ENCODE results near the gene ZDHHC5.

Gene ZDHHC5

DNA sequence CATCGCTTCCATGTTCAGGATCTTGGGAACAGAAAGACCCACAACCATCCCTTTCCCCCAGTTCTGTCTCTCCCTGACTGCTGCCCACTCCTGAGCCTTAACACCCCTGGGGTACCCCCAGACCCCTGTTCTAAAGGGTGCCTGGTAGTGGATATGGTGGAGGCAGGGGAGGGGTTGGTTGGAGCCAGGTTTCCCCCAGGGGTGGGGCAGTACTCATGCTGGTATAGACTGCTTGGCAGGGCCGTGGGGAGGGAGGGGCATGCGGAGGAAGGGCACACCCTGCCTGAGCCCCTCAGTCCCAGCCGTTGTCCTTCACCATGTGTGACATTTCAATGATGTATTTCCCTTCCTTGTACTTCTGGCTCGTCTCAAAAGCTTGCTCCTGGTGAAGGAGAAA lies 22.2 kb upstream of the ZDHHC5 start:
- Histone ChIP-seq H3K14ac (ENCODE audit: low read length) (no peak overlapping the region), H2AFZ (ENCODE audit: insufficient read depth, low read length, poor library complexity) (no peak overlapping the region), H3K79me2 (ENCODE audit: control insufficient read depth, insufficient read depth, low read length, poor library complexity) (peaks cover 4% of the 10 kb centered on the region), H3K4me1 (ENCODE audit: control insufficient read depth in 1 of 2, insufficient read depth in 2 of 2, low read length in 2 of 2) (peaks cover 41% of the 10 kb centered on the region in 2 experiments), H4K8ac (ENCODE audit: low read depth, low read length) (no peak overlapping the region), H3K4me2 (ENCODE audit: low read length) (no peak overlapping the region), H3K4me3 (ENCODE audit: low read depth, low read length) (no peak overlapping the region), H3K36me3 (ENCODE audit: control insufficient read depth in 1 of 2, insufficient read depth in 2 of 2, low read length in 2 of 2) (peaks cover 8% of the 10 kb centered on the region in 2 experiments), H2BK12ac (ENCODE audit: low read length) (no peak overlapping the region), H3K27me3 (ENCODE audit: insufficient read depth, low read length) (no peaks in the 10 kb centered on the region), H3K4ac (ENCODE audit: low read depth, low read length) (no peak overlapping the region), H3K18ac (ENCODE audit: low read length) (no peak overlapping the region), H2AK5ac (ENCODE audit: low read length) (no peak overlapping the region), H4K91ac (ENCODE audit: low read depth, low read length) (no peak overlapping the region), H2BK5ac (ENCODE audit: low read depth, low read length, poor library complexity) (no peak overlapping the region), H2BK120ac (ENCODE audit: insufficient read depth, low read length, poor library complexity) (no peak overlapping the region), H4K12ac (ENCODE audit: low read depth, low read length) (no peak overlapping the region), H3K23ac (ENCODE audit: low read length) (no peak overlapping the region), H3K9me3 (ENCODE audit: insufficient read depth, low read depth, low read length) (no peaks in the 10 kb centered on the region), H3K27ac (ENCODE audit: low read depth, low read length) (no peak overlapping the region), H3K9ac (ENCODE audit: low read length) (no peak overlapping the region), H3K79me1 (ENCODE audit: low read length) (peaks cover 2% of the 10 kb centered on the region)
- no CpG with 5 or more reads among the region's 5 CpGs for WGBS (ENCODE audit: extremely low coverage, insufficient coverage, insufficient read length)
- no peak for DNase-seq

DNA sequence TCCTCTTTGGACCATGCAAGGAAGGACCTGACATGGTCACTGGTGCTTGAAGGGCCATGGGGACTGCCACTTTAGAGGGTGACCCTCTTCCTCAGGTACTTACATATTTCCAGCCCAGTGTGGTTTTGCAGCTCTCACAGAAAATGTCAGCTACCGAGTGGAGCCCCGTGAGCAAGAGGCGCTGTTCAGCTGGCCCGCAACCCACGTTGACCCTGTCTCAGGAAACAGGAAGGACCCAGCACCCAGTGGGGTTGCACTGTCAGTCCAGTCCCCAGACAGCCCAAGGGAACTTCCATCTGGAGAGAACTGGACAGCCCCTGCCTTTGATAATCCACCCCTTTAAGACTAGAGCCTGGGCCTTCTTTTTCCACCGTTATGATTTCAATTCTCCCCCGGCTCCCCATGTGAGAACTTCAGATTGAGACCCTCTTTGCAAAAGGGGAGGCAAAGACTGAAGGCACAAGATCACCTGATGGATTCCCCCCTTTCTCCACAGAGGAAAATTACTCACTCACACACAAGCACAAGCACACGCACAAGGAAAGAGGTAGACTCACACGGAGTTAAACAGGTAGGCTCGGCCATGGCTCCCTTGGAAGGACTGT lies 21.6 kb upstream of the ZDHHC5 start:
- Histone ChIP-seq H4K91ac (ENCODE audit: low read depth, low read length) (no peak overlapping the region), H2BK120ac (ENCODE audit: insufficient read depth, low read length, poor library complexity) (no peak overlapping the region), H4K8ac (ENCODE audit: low read depth, low read length) (no peak overlapping the region), H2BK12ac (ENCODE audit: low read length) (no peak overlapping the region), H2AK5ac (ENCODE audit: low read length) (no peak overlapping the region), H3K27me3 (ENCODE audit: insufficient read depth, low read length) (no peaks in the 10 kb centered on the region), H3K27ac (ENCODE audit: low read depth, low read length) (no peak overlapping the region), H4K12ac (ENCODE audit: low read depth, low read length) (no peak overlapping the region), H2BK5ac (ENCODE audit: low read depth, low read length, poor library complexity) (no peak overlapping the region), H3K4me2 (ENCODE audit: low read length) (no peak overlapping the region), H3K4me1 (ENCODE audit: control insufficient read depth in 1 of 2, insufficient read depth in 2 of 2, low read length in 2 of 2) (peaks cover 35 to 36% of the 10 kb centered on the region in 2 experiments), H3K14ac (ENCODE audit: low read length) (no peak overlapping the region), H3K36me3 (ENCODE audit: control insufficient read depth in 1 of 2, insufficient read depth in 2 of 2, low read length in 2 of 2) (peaks cover 3 to 4% of the 10 kb centered on the region in 2 experiments), H2AFZ (ENCODE audit: insufficient read depth, low read length, poor library complexity) (no peak overlapping the region), H3K4ac (ENCODE audit: low read depth, low read length) (no peak overlapping the region), H3K4me3 (ENCODE audit: low read depth, low read length) (no peak overlapping the region), H3K18ac (ENCODE audit: low read length) (no peak overlapping the region), H3K9ac (ENCODE audit: low read length) (no peak overlapping the region), H3K23ac (ENCODE audit: low read length) (no peak overlapping the region), H3K9me3 (ENCODE audit: insufficient read depth, low read depth, low read length) (no peaks in the 10 kb centered on the region), H3K79me2 (ENCODE audit: control insufficient read depth, insufficient read depth, low read length, poor library complexity) (no peaks in the 10 kb centered on the region), H3K79me1 (ENCODE audit: low read length) (peaks cover 2% of the 10 kb centered on the region)
- no CpG with 5 or more reads among the region's 10 CpGs for WGBS (ENCODE audit: extremely low coverage, insufficient coverage, insufficient read length)
- DNase-seq: no peak

DNA sequence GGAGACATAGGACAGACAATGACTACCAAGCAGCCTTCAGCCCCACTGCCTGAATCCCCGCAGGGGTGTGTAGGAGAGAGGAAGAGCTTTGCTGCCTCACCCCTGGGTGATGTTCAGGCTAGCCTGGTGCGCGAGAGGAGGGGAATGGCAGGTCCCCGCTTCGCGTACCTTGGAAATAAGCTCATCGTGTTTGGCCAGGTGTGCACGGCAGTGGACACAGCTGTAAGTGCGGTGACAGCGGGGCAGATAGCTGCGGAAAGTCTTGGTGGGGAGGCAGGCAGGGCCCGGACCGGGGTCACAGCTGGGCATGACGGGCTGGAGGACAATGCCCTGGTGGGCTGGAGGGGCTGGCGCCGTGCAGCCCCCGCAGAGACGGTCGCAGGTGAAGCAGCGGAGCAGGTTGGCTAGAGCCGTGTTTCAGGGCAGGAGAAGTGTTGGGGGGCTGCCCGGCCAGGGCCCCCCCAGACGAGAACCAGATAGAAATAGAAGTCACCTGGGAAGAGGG lies 21.1 kb upstream of the ZDHHC5 start:
- no peak overlapping the region for H4K8ac ChIP-seq (ENCODE audit: low read depth, low read length)
- H2BK12ac ChIP-seq (ENCODE audit: low read length): no peak overlapping the region
- no CpG with 5 or more reads among the region's 23 CpGs for WGBS (ENCODE audit: extremely low coverage, insufficient coverage, insufficient read length)
- no peak overlapping the region for H2AFZ ChIP-seq (ENCODE audit: insufficient read depth, low read length, poor library complexity)
- DNase-seq: no peak
- no peaks in the 10 kb centered on the region for H3K79me2 ChIP-seq (ENCODE audit: control insufficient read depth, insufficient read depth, low read length, poor library complexity)
- peak overlapping the region; percentile 5 for H3K4me2 ChIP-seq (ENCODE audit: low read length)
- H3K14ac ChIP-seq (ENCODE audit: low read length): no peak overlapping the region
- H3K9ac ChIP-seq (ENCODE audit: low read length): peak overlapping the region; percentile 1
- no peaks in the 10 kb centered on the region for H3K27me3 ChIP-seq (ENCODE audit: insufficient read depth, low read length)
- no peaks in the 10 kb centered on the region for H3K9me3 ChIP-seq (ENCODE audit: insufficient read depth, low read depth, low read length)
- H4K12ac ChIP-seq (ENCODE audit: low read depth, low read length): no peak overlapping the region
- no peak overlapping the region for H3K18ac ChIP-seq (ENCODE audit: low read length)
- peaks cover 35 to 36% of the 10 kb centered on the region in 2 experiments for H3K4me1 ChIP-seq (ENCODE audit: control insufficient read depth in 1 of 2, insufficient read depth in 2 of 2, low read length in 2 of 2)
- H2BK5ac ChIP-seq (ENCODE audit: low read depth, low read length, poor library complexity): no peak overlapping the region
- no peak overlapping the region for H3K27ac ChIP-seq (ENCODE audit: low read depth, low read length)
- no peak overlapping the region for H2BK120ac ChIP-seq (ENCODE audit: insufficient read depth, low read length, poor library complexity)
- H3K79me1 ChIP-seq (ENCODE audit: low read length): peaks cover 2% of the 10 kb centered on the region
- no peak overlapping the region for H3K4me3 ChIP-seq (ENCODE audit: low read depth, low read length)
- H3K23ac ChIP-seq (ENCODE audit: low read length): no peak overlapping the region
- no peak overlapping the region for H3K4ac ChIP-seq (ENCODE audit: low read depth, low read length)
- H3K36me3 ChIP-seq (ENCODE audit: control insufficient read depth in 1 of 2, insufficient read depth in 2 of 2, low read length in 2 of 2): peaks cover 1 to 2% of the 10 kb centered on the region in 2 experiments
- no peak overlapping the region for H4K91ac ChIP-seq (ENCODE audit: low read depth, low read length)
- H2AK5ac ChIP-seq (ENCODE audit: low read length): no peak overlapping the region

DNA sequence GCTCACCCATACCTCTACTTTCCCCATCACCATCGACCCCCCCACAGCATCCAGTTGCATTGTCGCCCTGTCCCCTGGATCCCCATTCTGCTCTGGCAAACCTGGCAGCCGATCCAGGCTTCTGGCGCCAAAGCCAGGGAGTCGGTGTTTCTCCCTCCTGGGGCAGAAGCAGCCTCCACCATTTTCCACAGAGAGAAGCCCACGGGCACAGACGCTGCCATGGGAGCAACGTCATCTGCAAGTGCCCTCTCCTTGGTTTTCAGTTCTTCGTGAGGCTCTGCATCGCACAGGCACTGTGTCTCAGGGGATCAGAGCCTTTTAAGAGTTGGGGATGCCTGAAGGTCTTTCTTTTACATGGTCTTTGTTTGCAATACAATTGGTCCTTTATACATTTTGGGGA lies 20.5 kb upstream of the ZDHHC5 start:
- Histone ChIP-seq H3K36me3 (ENCODE audit: control insufficient read depth in 1 of 2, insufficient read depth in 2 of 2, low read length in 2 of 2) (no peaks in the 10 kb centered on the region), H2AK5ac (ENCODE audit: low read length) (no peak overlapping the region), H3K79me2 (ENCODE audit: control insufficient read depth, insufficient read depth, low read length, poor library complexity) (no peaks in the 10 kb centered on the region), H2BK12ac (ENCODE audit: low read length) (no peak overlapping the region), H3K4ac (ENCODE audit: low read depth, low read length) (no peak overlapping the region), H4K91ac (ENCODE audit: low read depth, low read length) (no peak overlapping the region), H3K9me3 (ENCODE audit: insufficient read depth, low read depth, low read length) (no peaks in the 10 kb centered on the region), H2AFZ (ENCODE audit: insufficient read depth, low read length, poor library complexity) (no peak overlapping the region), H3K27ac (ENCODE audit: low read depth, low read length) (no peak overlapping the region), H3K4me2 (ENCODE audit: low read length) (peak overlapping the region; percentile 5), H2BK5ac (ENCODE audit: low read depth, low read length, poor library complexity) (no peak overlapping the region), H4K8ac (ENCODE audit: low read depth, low read length) (no peak overlapping the region), H3K23ac (ENCODE audit: low read length) (no peak overlapping the region), H4K12ac (ENCODE audit: low read depth, low read length) (no peak overlapping the region), H3K18ac (ENCODE audit: low read length) (no peak overlapping the region), H2BK120ac (ENCODE audit: insufficient read depth, low read length, poor library complexity) (no peak overlapping the region), H3K9ac (ENCODE audit: low read length) (no peak overlapping the region), H3K14ac (ENCODE audit: low read length) (no peak overlapping the region), H3K4me3 (ENCODE audit: low read depth, low read length) (no peak overlapping the region), H3K79me1 (ENCODE audit: low read length) (peaks cover 2% of the 10 kb centered on the region), H3K27me3 (ENCODE audit: insufficient read depth, low read length) (no peaks in the 10 kb centered on the region), H3K4me1 (ENCODE audit: control insufficient read depth in 1 of 2, insufficient read depth in 2 of 2, low read length in 2 of 2) (peaks cover 35 to 36% of the 10 kb centered on the region in 2 experiments)
- WGBS (ENCODE audit: extremely low coverage, insufficient coverage, insufficient read length): no CpG with 5 or more reads among the region's 10 CpGs
- no peak for DNase-seq
